ENCODE data around the gene SLC22A4.

DNA sequence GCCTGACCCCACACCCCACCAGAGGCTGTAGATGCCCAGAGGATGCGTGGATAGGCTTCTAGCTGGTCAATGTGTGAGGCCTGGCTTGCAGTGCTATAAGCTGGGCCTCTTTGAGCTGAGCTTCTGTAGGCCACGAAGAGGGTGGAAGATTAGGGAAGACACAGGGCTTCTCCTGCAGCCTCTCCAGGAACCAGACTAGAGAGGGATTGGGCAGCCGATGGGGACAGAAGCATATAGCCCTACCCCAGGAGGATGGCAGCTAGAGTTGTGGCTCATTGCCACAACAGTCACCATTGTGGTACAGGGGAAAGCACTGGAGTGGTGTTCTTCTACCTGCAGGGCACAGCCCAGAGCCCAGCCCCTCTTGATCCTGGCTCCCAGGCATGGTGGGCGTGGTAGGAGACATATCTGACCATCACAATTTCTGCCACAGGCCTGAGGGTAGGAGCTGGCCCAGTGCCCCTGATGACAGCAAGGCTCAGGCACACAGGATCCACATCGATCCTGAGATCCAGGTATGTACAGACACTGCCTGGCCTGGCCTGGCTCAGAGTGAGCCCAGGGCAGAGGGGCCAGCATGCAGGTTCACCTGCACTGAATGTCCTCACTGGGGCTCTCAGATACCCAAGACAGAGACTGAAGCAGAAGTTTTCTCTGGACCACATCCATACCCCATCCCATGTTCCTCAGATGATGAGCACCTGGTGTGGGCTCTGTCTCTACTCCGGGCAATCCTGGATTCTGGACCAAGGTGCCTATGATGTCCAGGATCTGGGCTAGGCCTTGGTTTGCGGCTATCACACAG lies 28.0 kb upstream of the SLC22A4 start:
- TF ChIP-seq, protein P1, sequence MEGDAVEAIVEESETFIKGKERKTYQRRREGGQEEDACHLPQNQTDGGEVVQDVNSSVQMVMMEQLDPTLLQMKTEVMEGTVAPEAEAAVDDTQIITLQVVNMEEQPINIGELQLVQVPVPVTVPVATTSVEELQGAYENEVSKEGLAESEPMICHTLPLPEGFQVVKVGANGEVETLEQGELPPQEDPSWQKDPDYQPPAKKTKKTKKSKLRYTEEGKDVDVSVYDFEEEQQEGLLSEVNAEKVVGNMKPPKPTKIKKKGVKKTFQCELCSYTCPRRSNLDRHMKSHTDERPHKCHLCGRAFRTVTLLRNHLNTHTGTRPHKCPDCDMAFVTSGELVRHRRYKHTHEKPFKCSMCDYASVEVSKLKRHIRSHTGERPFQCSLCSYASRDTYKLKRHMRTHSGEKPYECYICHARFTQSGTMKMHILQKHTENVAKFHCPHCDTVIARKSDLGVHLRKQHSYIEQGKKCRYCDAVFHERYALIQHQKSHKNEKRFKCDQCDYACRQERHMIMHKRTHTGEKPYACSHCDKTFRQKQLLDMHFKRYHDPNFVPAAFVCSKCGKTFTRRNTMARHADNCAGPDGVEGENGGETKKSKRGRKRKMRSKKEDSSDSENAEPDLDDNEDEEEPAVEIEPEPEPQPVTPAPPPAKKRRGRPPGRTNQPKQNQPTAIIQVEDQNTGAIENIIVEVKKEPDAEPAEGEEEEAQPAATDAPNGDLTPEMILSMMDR (IDR thresholded peaks at IDR 0.05; ENCODE audit: poor library complexity, severe bottlenecking): no peak
- TF ChIP-seq MXI1 (conservative IDR thresholded peaks at IDR 0.05; ENCODE audit: poor library complexity, severe bottlenecking) (no peak), POLR2AphosphoS5 (IDR thresholded peaks at IDR 0.05) (no peak), EP300 (conservative IDR thresholded peaks at IDR 0.05; ENCODE audit: poor library complexity, severe bottlenecking) (no peak), EZH2 (IDR thresholded peaks at IDR 0.05; ENCODE audit: borderline replicate concordance, insufficient read depth, low read length, poor library complexity, severe bottlenecking) (no peak), TAF1 (IDR thresholded peaks at IDR 0.05; ENCODE audit: low read depth) (no peak)
- TF ChIP-seq, protein P2, sequence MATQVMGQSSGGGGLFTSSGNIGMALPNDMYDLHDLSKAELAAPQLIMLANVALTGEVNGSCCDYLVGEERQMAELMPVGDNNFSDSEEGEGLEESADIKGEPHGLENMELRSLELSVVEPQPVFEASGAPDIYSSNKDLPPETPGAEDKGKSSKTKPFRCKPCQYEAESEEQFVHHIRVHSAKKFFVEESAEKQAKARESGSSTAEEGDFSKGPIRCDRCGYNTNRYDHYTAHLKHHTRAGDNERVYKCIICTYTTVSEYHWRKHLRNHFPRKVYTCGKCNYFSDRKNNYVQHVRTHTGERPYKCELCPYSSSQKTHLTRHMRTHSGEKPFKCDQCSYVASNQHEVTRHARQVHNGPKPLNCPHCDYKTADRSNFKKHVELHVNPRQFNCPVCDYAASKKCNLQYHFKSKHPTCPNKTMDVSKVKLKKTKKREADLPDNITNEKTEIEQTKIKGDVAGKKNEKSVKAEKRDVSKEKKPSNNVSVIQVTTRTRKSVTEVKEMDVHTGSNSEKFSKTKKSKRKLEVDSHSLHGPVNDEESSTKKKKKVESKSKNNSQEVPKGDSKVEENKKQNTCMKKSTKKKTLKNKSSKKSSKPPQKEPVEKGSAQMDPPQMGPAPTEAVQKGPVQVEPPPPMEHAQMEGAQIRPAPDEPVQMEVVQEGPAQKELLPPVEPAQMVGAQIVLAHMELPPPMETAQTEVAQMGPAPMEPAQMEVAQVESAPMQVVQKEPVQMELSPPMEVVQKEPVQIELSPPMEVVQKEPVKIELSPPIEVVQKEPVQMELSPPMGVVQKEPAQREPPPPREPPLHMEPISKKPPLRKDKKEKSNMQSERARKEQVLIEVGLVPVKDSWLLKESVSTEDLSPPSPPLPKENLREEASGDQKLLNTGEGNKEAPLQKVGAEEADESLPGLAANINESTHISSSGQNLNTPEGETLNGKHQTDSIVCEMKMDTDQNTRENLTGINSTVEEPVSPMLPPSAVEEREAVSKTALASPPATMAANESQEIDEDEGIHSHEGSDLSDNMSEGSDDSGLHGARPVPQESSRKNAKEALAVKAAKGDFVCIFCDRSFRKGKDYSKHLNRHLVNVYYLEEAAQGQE (IDR thresholded peaks at IDR 0.05; ENCODE audit: borderline replicate concordance): no peak
